ENCODE results near the gene LCN10. TPM values are rescaled to one million over a fixed set of nuclear protein-coding genes. Genes with fewer than 3 reads are reported as not detected.
"Not testable (repeated sequence)": the region's sequence is repeated elsewhere in the genome, so short reads cannot be mapped to it uniquely, and the experiment has no call there.

The LCN10 gene
- total RNA-seq, 2 experiments from 2014 or later: not detected

DNA sequence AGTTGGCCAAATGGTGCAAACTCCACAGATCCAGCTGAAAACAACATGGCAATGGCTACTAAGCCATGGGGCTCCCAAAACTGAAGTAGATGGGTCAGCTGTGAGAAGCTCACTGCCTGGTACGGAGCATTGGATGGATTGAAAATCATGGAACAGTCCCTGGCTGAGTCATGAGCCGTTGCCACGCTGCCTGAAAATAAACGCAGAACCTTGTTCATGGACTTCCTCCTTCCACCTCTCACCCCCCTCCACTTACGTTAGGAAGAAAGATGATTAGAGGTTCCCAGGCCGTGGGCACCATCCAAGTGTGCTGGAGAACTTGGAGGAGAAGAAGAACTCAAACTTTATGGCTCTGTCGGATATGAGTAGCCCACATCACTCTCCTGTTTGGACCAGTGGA is 37.2 kb downstream of the LCN10 start:
- Histone ChIP-seq H3K27me3 (ENCODE audit: control insufficient read depth in 1 of 2, insufficient read depth in 2 of 2, low read length in 2 of 2) (peaks cover 0 to 11% of the 10 kb centered on the region in 2 experiments), H3K27ac (ENCODE audit: low read depth in 1 of 2, low read length in 2 of 2) (no peak overlapping the region), H3K4me3 (ENCODE audit: low read length) (no peak overlapping the region), H3K4me1 (ENCODE audit: insufficient read depth, low read length) (peaks cover 11% of the 10 kb centered on the region), H3K36me3 (ENCODE audit: insufficient read depth, low read length) (no peaks in the 10 kb centered on the region), H3K9me3 (ENCODE audit: control insufficient read depth in 1 of 2, insufficient read depth in 1 of 2, low read length in 2 of 2) (no peaks in the 10 kb centered on the region)
- intact Hi-C loops (cut with DNase I, micrococcal nuclease): no loop called here
- CTCF ChIA-PET: no interaction called here
- POLR2A ChIA-PET: no interaction called here
- Mint-ChIP-seq H3K4me3 (no peak overlapping the region), H3K27me3 (peaks cover 29% of the 10 kb centered on the region), H3K36me3 (ENCODE audit: low read depth) (no peaks in the 10 kb centered on the region), H3K27ac (no peak overlapping the region), H3K4me1 (ENCODE audit: low read depth) (peaks cover 11% of the 10 kb centered on the region), H3K9me3 (no peaks in the 10 kb centered on the region)
- TF ChIP-seq, protein P1, sequence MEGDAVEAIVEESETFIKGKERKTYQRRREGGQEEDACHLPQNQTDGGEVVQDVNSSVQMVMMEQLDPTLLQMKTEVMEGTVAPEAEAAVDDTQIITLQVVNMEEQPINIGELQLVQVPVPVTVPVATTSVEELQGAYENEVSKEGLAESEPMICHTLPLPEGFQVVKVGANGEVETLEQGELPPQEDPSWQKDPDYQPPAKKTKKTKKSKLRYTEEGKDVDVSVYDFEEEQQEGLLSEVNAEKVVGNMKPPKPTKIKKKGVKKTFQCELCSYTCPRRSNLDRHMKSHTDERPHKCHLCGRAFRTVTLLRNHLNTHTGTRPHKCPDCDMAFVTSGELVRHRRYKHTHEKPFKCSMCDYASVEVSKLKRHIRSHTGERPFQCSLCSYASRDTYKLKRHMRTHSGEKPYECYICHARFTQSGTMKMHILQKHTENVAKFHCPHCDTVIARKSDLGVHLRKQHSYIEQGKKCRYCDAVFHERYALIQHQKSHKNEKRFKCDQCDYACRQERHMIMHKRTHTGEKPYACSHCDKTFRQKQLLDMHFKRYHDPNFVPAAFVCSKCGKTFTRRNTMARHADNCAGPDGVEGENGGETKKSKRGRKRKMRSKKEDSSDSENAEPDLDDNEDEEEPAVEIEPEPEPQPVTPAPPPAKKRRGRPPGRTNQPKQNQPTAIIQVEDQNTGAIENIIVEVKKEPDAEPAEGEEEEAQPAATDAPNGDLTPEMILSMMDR (IDR thresholded peaks at IDR 0.05): no peak
- ATAC-seq (ENCODE audit: poor library complexity) (no peak), DNase-seq (peak in 2 of 14 experiments; percentile 47 to 57)

DNA sequence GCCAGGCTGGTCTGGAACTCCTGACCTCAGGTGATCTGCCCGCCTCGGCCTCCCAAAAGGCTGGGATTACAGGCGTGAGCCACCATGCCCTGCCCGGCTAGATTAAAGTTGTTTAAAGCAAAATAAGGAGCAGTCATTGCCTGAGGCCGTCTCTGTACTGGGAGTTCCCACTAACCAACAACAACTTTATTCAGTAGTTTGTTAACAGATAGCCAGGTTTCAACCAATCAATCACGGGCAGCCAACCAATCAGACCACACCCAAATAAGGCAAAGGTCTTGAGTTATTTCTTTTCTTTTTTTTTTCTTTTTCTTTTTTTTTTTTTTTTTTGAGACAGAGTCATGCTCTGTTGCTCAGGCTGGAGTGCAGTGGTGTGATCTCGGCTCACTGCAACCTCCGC is 38.0 kb downstream of the LCN10 start:
- H3K9me3 ChIP-seq (ENCODE audit: control insufficient read depth in 1 of 2, insufficient read depth in 1 of 2, low read length in 2 of 2); DNase-seq; H3K9me3 Mint-ChIP-seq; H3K27ac ChIP-seq (ENCODE audit: low read depth in 1 of 2, low read length in 2 of 2); H3K27ac Mint-ChIP-seq; ATAC-seq (ENCODE audit: poor library complexity); H3K36me3 Mint-ChIP-seq (ENCODE audit: low read depth); H3K27me3 ChIP-seq (ENCODE audit: control insufficient read depth in 1 of 2, insufficient read depth in 2 of 2, low read length in 2 of 2); H3K4me3 ChIP-seq (ENCODE audit: low read length); H3K36me3 ChIP-seq (ENCODE audit: insufficient read depth, low read length); CTCF ChIA-PET; POLR2A ChIA-PET; intact Hi-C loops (cut with DNase I, micrococcal nuclease); H3K4me3 Mint-ChIP-seq: not testable (repeated sequence)
- H3K4me1 ChIP-seq (ENCODE audit: insufficient read depth, low read length): peaks cover 16% of the 10 kb centered on the region
- Mint-ChIP-seq H3K4me1 (ENCODE audit: low read depth) (peaks cover 11% of the 10 kb centered on the region), H3K27me3 (peaks cover 29% of the 10 kb centered on the region)

DNA sequence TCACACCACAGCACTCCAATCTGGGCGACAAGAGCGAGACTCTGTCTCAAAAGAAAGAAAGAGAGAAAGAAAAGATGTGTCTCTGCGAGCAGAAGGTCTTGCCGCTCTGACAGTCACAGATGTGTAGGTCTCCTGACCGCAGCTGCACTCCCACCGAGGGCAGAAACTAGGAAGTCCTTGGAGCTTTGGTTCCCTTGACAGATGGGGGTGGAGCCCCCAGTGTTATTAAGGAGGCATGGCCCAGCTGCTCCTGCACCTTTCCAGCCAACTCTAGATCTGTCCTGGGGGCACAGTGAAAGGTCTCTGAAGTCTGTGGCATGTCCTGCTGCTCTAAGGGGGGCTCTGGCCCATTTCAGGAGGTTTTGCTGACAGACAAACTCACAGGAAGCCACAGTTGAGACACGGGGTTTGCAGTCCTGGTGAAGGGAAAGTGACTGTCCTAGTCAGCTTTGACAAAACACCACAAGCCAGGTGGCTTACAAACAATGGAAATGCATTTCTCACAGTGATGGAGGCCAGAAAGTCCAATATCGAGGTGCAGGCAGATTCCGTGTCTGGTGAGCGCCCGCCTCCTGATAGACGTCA is 39.4 kb downstream of the LCN10 start:
- H3K36me3 Mint-ChIP-seq (ENCODE audit: low read depth): no peaks in the 10 kb centered on the region
- Histone ChIP-seq H3K27ac (ENCODE audit: low read depth in 1 of 2, low read length in 2 of 2) (no peak overlapping the region), H3K27me3 (ENCODE audit: control insufficient read depth in 1 of 2, insufficient read depth in 2 of 2, low read length in 2 of 2) (peaks cover 0 to 2% of the 10 kb centered on the region in 2 experiments), H3K36me3 (ENCODE audit: insufficient read depth, low read length) (no peaks in the 10 kb centered on the region), H3K9me3 (ENCODE audit: control insufficient read depth in 1 of 2, insufficient read depth in 1 of 2, low read length in 2 of 2) (no peaks in the 10 kb centered on the region), H3K4me1 (ENCODE audit: insufficient read depth, low read length) (peaks cover 16% of the 10 kb centered on the region), H3K4me3 (ENCODE audit: low read length) (no peak overlapping the region)
- ChIA-PET CTCF (interaction anchor here (3.0 kb wide), 1 partner anchor 24 kb away, joined by 13 read pairs; no protein-coding TSS in a partner anchor), POLR2A (no interaction called here)
- DNase-seq (no peak), ATAC-seq (ENCODE audit: poor library complexity) (no peak)
- TF ChIP-seq, protein P1 (IDR thresholded peaks at IDR 0.05): no peak
- H3K4me1 Mint-ChIP-seq (ENCODE audit: low read depth): peaks cover 11% of the 10 kb centered on the region
- peaks cover 28% of the 10 kb centered on the region for H3K27me3 Mint-ChIP-seq
- no peak overlapping the region for H3K4me3 Mint-ChIP-seq
- intact Hi-C loops (cut with DNase I, micrococcal nuclease): no loop called here
- H3K9me3 Mint-ChIP-seq: no peaks in the 10 kb centered on the region
- no peak overlapping the region for H3K27ac Mint-ChIP-seq

DNA sequence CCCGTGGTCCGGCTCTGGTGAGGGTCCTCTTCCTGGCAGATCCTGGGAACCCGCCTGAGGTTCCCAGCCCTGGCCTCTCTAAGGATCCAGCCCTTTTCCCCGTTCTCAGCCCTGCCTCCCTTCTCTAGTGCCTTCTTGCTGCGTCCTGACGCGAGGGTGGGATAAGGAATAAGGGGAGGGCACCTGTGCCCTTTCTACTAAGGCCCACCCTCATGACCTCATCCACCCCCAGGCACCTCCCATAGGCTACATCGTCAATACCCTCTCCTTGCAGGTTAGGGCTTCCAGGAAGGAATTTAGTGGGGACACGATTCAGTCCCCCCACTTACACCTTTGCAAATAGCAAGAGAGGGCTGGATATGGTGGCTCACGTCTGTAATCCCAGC is 41.1 kb downstream of the LCN10 start:
- Mint-ChIP-seq H3K27ac (peak overlapping the region; percentile 82), H3K27me3 (peaks cover 33% of the 10 kb centered on the region), H3K9me3 (no peaks in the 10 kb centered on the region), H3K36me3 (ENCODE audit: low read depth) (no peaks in the 10 kb centered on the region), H3K4me3 (peak overlapping the region; percentile 79), H3K4me1 (ENCODE audit: low read depth) (peaks cover 11% of the 10 kb centered on the region)
- Histone ChIP-seq H3K9me3 (ENCODE audit: control insufficient read depth in 1 of 2, insufficient read depth in 1 of 2, low read length in 2 of 2) (peaks cover 0 to 6% of the 10 kb centered on the region in 2 experiments), H3K36me3 (ENCODE audit: insufficient read depth, low read length) (no peaks in the 10 kb centered on the region), H3K4me3 (ENCODE audit: low read length) (no peak overlapping the region), H3K27ac (ENCODE audit: low read depth in 1 of 2, low read length in 2 of 2) (no peak overlapping the region), H3K4me1 (ENCODE audit: insufficient read depth, low read length) (peaks cover 16% of the 10 kb centered on the region), H3K27me3 (ENCODE audit: control insufficient read depth in 1 of 2, insufficient read depth in 2 of 2, low read length in 2 of 2) (peaks cover 0 to 9% of the 10 kb centered on the region in 2 experiments)
- POLR2A ChIA-PET: interaction anchor here (1.0 kb wide), 1 partner anchor 385 kb away, joined by 3 read pairs; no protein-coding TSS in a partner anchor
- TF ChIP-seq, protein P1 (IDR thresholded peaks at IDR 0.05): no peak
- no peak for DNase-seq
- ATAC-seq (ENCODE audit: poor library complexity): peak; percentile 6
- intact Hi-C loops (cut with DNase I, micrococcal nuclease): loop anchor here in 1 of 2 experiments (2.0 kb wide), 1 partner anchor 25 kb away; no protein-coding TSS in a partner anchor
- CTCF ChIA-PET: interaction anchor here (3.0 kb wide), 1 partner anchor 26 kb away, joined by 13 read pairs; no protein-coding TSS in a partner anchor

Measured in CD4-positive, alpha-beta T cell (primary cell).